Spleen (tissue), 7 donors: ENCODE measurements around the gene CTNNBL1.

Experiments
- CTCF ChIP-seq, 11 experiments: fragments of 200-600 bp in 7 of 11; fragments of 450-650 bp in 4 of 11; sonication (generic) in 4 of 11; IDR thresholded peaks in 8 of 11; conservative IDR thresholded peaks in 3 of 11; 1 replicate in 7 of 11; 2 replicates in 4 of 11; pipeline versions ENCODE4 v1.4.0 to v1.8.0; 2016 to 2021; ENCODE audit warnings: antibody characterized with exemption in 11 of 11, inconsistent platforms in 4 of 11, mild to moderate bottlenecking in 1 of 11
- POLR2A ChIP-seq, 3 donors: fragments of 450-650 bp; IDR thresholded peaks; one replicate each; pipeline ENCODE4 v1.5.1; 2017; ENCODE audit warnings: antibody characterized with exemption in 3 of 3, mild to moderate bottlenecking in 1 of 3
- POLR2AphosphoS5 ChIP-seq, 3 donors: sonication (generic); formaldehyde crosslinking; IDR thresholded peaks; one replicate each; pipeline ENCODE4 v1.5.1; 2017; ENCODE audit warnings: antibody characterized with exemption in 3 of 3
- donor health status: DM: no; HTN: no; CAD: no; lungs with moderate emphysema.
- donor health status: DM: no; HTN: no; CAD: no.
- donor health status: DM: no; HTN: no; CAD: no.

GRCh38 chr20:37869334-37869861 is 175.6 kb downstream of the CTNNBL1 start:
- TF ChIP-seq CTCF (IDR thresholded peaks at IDR 0.05 in 8 of 11, conservative IDR thresholded peaks at IDR 0.05 in 3 of 11) (no peak), POLR2A (IDR thresholded peaks at IDR 0.05) (no peak), POLR2AphosphoS5 (IDR thresholded peaks at IDR 0.05) (no peak)
